Muscle layer of colon (tissue), 2 donors: ENCODE data around the gene KLF5.

Source experiments
- H3K27ac ChIP-seq: one replicate; pipeline ENCODE4 v1.7.0; 2013; ENCODE audit warnings: low read depth, mild to moderate bottlenecking, low read length, moderate library complexity
- H3K27me3 ChIP-seq, 2 donors: one replicate each; pipeline ENCODE4 v1.7.0; 2013; ENCODE audit warnings: low read length in 2 of 2, mild to moderate bottlenecking in 2 of 2; ENCODE audit not compliant: insufficient read depth in 2 of 2, control insufficient read depth in 1 of 2
- H3K36me3 ChIP-seq: one replicate; pipeline ENCODE4 v1.7.0; 2013; ENCODE audit warnings: mild to moderate bottlenecking, low read length; ENCODE audit not compliant: insufficient read depth
- H3K4me1 ChIP-seq: one replicate; pipeline ENCODE4 v1.7.0; 2013; ENCODE audit warnings: mild to moderate bottlenecking, low read length; ENCODE audit not compliant: insufficient read depth
- H3K4me3 ChIP-seq, 2 donors: one replicate each; pipeline ENCODE4 v1.7.0; 2013; ENCODE audit warnings: low read length in 2 of 2, low read depth in 1 of 2, mild to moderate bottlenecking in 1 of 2, moderate library complexity in 1 of 2
- H3K9ac ChIP-seq: one replicate; pipeline ENCODE4 v1.7.0; 2013; ENCODE audit warnings: low read length
- H3K9me3 ChIP-seq: one replicate; pipeline ENCODE4 v1.7.0; 2013; ENCODE audit warnings: mild to moderate bottlenecking, low read length
- donor health status: abdominal sarcoma.
- donor health status: Adenocarcinoma of cecum.

KLF5 gene

DNA sequence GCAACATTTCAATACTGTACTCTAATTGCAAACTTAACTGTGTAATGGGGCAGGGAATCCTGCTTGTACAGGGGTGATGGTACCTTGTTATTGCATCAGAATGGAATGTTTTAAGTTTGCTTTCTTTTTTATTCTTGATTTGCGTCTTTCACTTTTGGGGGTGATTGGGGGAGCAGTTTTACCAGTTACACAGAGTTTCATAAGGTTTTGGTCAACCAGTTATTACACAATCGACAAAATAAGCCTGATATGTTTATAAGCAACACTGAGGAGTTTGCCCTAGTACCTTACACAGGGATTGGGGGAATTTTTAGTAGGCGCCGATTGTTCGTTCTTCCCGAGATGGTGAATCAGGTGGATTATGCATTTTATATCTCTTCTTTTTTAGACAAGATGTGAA is 2.7 kb downstream of the KLF5 start:
- Histone ChIP-seq H3K36me3 (no peaks in the 10 kb centered on the region), H3K4me3 (no peak overlapping the region), H3K9me3 (no peaks in the 10 kb centered on the region), H3K9ac (no peak overlapping the region), H3K4me1 (peaks cover 7% of the 10 kb centered on the region), H3K27ac (no peak overlapping the region), H3K27me3 (no peaks in the 10 kb centered on the region)

GRCh38 chr13:73061876-73062275 is 3.1 kb downstream of the KLF5 start:
- H3K4me1 ChIP-seq = peaks cover 7% of the 10 kb centered on the region
- H3K9me3 ChIP-seq = no peaks in the 10 kb centered on the region
- H3K4me3 ChIP-seq = no peak overlapping the region
- H3K27ac ChIP-seq = no peak overlapping the region
- H3K27me3 ChIP-seq = no peaks in the 10 kb centered on the region
- no peak overlapping the region for H3K9ac ChIP-seq
- H3K36me3 ChIP-seq = no peaks in the 10 kb centered on the region

- H3K27me3 ChIP-seq = no peaks in the 10 kb centered on the region
- no peak overlapping the region for H3K4me3 ChIP-seq
- no peaks in the 10 kb centered on the region for H3K36me3 ChIP-seq
- H3K9me3 ChIP-seq = no peaks in the 10 kb centered on the region
- H3K4me1 ChIP-seq = peaks cover 7% of the 10 kb centered on the region
- H3K9ac ChIP-seq = no peak overlapping the region
- H3K27ac ChIP-seq = no peak overlapping the region
Observed at GRCh38 chr13:73062468-73062867, 3.7 kb downstream of the KLF5 start.

- Histone ChIP-seq H3K4me3 (no peak overlapping the region), H3K36me3 (no peaks in the 10 kb centered on the region), H3K9me3 (no peaks in the 10 kb centered on the region), H3K9ac (no peak overlapping the region), H3K4me1 (peaks cover 3% of the 10 kb centered on the region), H3K27me3 (no peaks in the 10 kb centered on the region), H3K27ac (no peak overlapping the region)
Observed at GRCh38 chr13:73063166-73063565, 4.4 kb downstream of the KLF5 start.

GRCh38 chr13:73065036-73065435 is 6.2 kb downstream of the KLF5 start:
- Histone ChIP-seq H3K27me3 (no peaks in the 10 kb centered on the region), H3K9me3 (no peaks in the 10 kb centered on the region), H3K4me3 (no peak overlapping the region), H3K9ac (no peak overlapping the region), H3K4me1 (no peaks in the 10 kb centered on the region), H3K27ac (no peak overlapping the region), H3K36me3 (no peaks in the 10 kb centered on the region)

DNA sequence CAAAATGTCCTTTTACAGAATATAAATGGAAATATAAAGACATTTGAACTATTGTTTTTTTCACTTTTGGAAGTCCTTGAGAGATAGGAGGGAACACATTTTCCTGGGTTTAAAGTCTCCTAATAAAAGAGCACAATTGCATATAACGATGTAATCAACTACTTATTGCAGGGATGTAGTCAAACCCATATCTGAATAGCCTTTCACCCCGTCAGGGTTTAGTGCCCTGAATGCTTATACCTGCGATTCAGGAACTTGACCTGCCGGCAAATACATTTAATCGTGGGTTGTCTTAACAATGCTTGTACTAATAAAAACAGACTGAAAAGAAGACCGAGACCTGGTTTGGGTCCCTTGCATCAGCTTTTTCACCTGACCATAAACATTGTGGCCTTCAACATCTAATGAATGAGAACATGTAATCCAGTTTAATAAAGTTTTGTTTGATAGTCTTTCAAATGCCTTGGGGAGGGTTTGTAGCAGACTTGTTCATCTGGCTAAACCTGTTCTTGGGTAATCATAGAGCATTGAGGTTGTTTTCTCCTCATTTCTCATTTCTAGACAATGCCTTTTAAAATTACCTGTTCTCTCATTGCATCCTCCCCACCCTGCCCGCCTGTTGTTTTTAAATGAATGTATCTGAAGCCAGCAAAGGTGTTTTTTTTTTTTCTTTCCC is 7.0 kb downstream of the KLF5 start:
- Histone ChIP-seq H3K4me1 (no peaks in the 10 kb centered on the region), H3K27ac (no peak overlapping the region), H3K36me3 (no peaks in the 10 kb centered on the region), H3K4me3 (no peak overlapping the region), H3K9ac (no peak overlapping the region), H3K9me3 (no peaks in the 10 kb centered on the region), H3K27me3 (no peaks in the 10 kb centered on the region)

- Histone ChIP-seq H3K27me3 (no peaks in the 10 kb centered on the region), H3K4me1 (no peaks in the 10 kb centered on the region), H3K27ac (no peak overlapping the region), H3K36me3 (no peaks in the 10 kb centered on the region), H3K9ac (no peak overlapping the region), H3K9me3 (no peaks in the 10 kb centered on the region), H3K4me3 (no peak overlapping the region)
Observed at GRCh38 chr13:73069206-73069805, 10.5 kb downstream of the KLF5 start.

DNA sequence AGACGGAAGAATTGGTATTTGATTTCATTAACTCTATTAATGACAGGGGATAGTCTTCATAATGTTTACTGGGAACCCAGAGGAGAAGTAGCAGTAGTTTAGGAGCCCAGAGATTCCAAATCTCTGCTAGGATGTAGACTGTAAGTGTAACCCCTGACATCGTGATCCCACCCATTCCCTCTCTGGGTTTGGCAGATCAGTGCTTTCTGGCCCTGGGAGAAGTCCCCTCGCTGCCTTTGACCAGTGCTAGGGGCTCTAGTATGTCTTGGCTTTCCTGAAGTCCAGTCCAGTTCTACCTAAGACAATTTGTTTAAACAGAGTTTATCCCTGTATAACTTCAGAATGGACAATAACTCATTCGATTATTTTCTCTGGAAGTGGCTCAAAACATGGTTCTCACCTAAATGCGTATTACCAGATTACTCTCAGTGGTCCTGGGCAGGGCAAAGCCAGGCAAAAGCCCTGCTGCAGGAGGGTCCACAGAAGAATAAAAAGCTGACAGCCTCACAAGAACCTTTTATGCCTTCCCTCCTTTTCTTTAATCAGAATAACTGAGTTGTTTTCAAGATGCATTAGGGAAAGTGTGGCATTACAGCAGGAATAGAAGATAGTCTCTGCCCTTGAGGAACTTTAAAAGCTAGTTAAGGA is 11.8 kb downstream of the KLF5 start:
- H3K27me3 ChIP-seq = no peaks in the 10 kb centered on the region
- no peak overlapping the region for H3K27ac ChIP-seq
- H3K4me1 ChIP-seq = no peaks in the 10 kb centered on the region
- no peaks in the 10 kb centered on the region for H3K36me3 ChIP-seq
- no peak overlapping the region for H3K4me3 ChIP-seq
- no peaks in the 10 kb centered on the region for H3K9me3 ChIP-seq
- H3K9ac ChIP-seq = no peak overlapping the region

DNA sequence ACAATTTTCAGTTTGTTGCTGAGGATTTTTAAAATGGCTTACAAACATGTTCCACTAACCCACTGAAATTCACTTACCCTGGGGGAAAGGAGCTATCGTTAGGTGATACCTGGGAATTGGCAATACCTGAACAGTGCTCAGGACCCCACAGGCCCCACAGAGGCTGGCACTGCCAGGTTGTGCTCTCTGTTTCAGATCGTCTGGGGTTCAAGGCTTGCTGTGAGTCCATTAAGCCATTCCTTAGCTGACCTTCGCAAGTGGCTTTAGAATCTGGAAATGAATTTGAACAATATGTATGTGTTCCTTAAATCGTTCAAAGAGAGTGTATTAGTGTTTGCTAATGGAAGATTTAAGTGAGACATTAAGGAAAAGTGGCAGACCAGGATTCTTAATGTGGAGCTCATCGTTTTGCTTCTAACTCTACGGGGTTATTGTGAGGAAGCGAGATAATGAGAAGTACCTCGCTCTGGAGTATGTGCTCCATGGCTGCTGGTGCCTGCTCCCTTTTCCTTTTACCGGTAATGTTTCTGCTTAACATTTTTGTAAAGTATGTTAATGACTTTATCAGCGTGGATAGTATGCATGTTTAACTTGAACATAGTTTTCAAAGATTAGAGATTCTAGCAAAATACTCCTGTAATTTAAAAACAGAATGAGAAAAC is 13.6 kb downstream of the KLF5 start:
- Histone ChIP-seq H3K27me3 (no peaks in the 10 kb centered on the region), H3K9ac (no peak overlapping the region), H3K4me1 (no peaks in the 10 kb centered on the region), H3K4me3 (no peak overlapping the region), H3K9me3 (no peaks in the 10 kb centered on the region), H3K27ac (no peak overlapping the region), H3K36me3 (no peaks in the 10 kb centered on the region)

DNA sequence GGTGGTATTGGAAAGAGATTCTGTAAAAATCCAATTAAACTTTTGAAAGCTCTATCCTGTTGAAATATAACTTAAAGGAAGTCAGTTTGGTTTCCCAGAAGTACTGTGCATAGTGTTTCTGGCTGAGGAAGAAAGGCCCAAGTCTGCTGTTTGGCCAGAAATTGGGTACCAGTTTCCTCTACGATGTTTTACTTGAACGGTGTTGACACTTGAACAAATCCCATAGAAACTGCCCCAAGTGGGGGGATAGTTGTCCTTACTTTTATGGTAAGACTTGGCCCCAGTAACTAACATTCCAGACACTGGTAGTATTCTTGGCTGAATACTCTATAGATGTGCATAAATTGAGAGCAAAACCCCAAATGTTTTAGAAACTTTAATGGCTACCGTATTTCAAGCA is 14.2 kb downstream of the KLF5 start:
- H3K4me3 ChIP-seq = no peak overlapping the region
- no peaks in the 10 kb centered on the region for H3K27me3 ChIP-seq
- no peak overlapping the region for H3K27ac ChIP-seq
- no peaks in the 10 kb centered on the region for H3K9me3 ChIP-seq
- H3K36me3 ChIP-seq = no peaks in the 10 kb centered on the region
- no peaks in the 10 kb centered on the region for H3K4me1 ChIP-seq
- no peak overlapping the region for H3K9ac ChIP-seq

DNA sequence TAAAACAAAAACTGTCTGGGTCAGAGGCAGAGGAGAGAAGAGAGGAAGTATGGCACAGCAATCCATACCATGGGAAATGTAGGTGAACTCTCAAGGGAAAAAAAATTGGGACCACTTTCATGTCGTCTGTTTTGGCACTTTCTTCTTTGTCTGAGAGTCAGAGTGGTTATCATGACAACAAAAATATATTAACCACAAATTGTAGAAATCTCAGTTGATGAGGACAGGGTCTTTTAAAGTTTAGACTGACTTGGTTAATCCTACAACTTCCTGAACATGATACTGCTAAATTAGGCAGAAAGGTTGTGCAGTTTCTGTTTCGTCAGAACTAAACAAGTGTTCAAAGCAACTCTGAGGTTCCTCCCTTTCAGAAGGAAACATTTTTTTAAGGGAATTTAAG is 15.2 kb downstream of the KLF5 start:
- no peaks in the 10 kb centered on the region for H3K27me3 ChIP-seq
- no peaks in the 10 kb centered on the region for H3K36me3 ChIP-seq
- H3K27ac ChIP-seq = no peak overlapping the region
- no peak overlapping the region for H3K9ac ChIP-seq
- H3K4me3 ChIP-seq = no peak overlapping the region
- H3K9me3 ChIP-seq = no peaks in the 10 kb centered on the region
- H3K4me1 ChIP-seq = no peaks in the 10 kb centered on the region
